Pancreas (tissue), 8 donors: ENCODE results near the gene NOL8. TPM values are rescaled to one million over a fixed set of nuclear protein-coding genes. Genes with fewer than 3 reads are reported as not detected.

Experiments
- microRNA-seq, 2 donors: library from miRNA; unstranded; fragments of <30 nt; microRNA quantifications; one replicate each; pipeline versions ENCODE4 to v1.1.0, GENCODE V29; 2019 to 2020
- polyA plus RNA-seq, 2 donors: library from polyadenylated mRNA; stranded (reverse); fragments of 200-250 nt; gene quantifications; one replicate each; pipeline ENCODE4 v1.2.3, GENCODE V29; 2013
- total RNA-seq, 6 donors: library from RNA; stranded (reverse); fragmentation: NEBNext Ultra II Directional in 4 of 6; extraction: Animal tissue kit (Norgen Biotek cat#: 25700) in 4 of 6; gene quantifications; one replicate each; pipeline versions ENCODE4 v1.2.1 to v1.2.4, GENCODE V29; 2021 to 2023
- donor health status: healthy with polysubstance abuse.
- donor health status: DM: no; HTN: no; CAD: no; lungs with moderate emphysema.
- donor health status: DM: no; HTN: no; CAD: no.
- donor health status: Bipolar disorder and iron deficiency.
- donor health status: DM: yes; HTN: yes; CAD: no.
- donor health status: DM: no; HTN: no; CAD: no.
- donor health status: DM: no; HTN: no; CAD: no.
- donor health status: DM: yes; HTN: yes; CAD: no.

The NOL8 gene
- total and polyA plus RNA-seq, 8 donors = 9.7 to 20.6 (median 14.9) TPM

Small RNA genes within 50 kb of the gene (microRNA-seq; reads per million reads assigned to microRNA genes)
- 0 to 2.3 reads per million in 2 donors for gene MIR3651

Other genes starting within 250 kb of the NOL8 start
- 10 to 100 TPM; 20.9 to 36.0 (median 25.1) TPM for gene SPTLC1, start 209.9 kb downstream of the NOL8 start, total RNA-seq
- 10 to 100 TPM; 13.0 to 26.9 TPM for gene SPTLC1, start 209.9 kb downstream of the NOL8 start, polyA plus RNA-seq
- gene IARS1, start 31.7 kb downstream of the NOL8 start, total RNA-seq = 10 to 100 TPM; 25.9 to 89.3 (median 42.2) TPM
- 10 to 100 TPM; 16.8 to 30.9 TPM for gene IARS1, start 31.7 kb downstream of the NOL8 start, polyA plus RNA-seq
- gene CENPP, start 603 bp upstream of the NOL8 start, total RNA-seq = 1 to 10 TPM; 1.0 to 2.7 (median 2.3) TPM
- gene CENPP, start 603 bp upstream of the NOL8 start, polyA plus RNA-seq = 1 to 10 TPM in 1 of 2 donors, under 1 TPM in 1; 0.46 to 1.1 TPM
- 1 to 10 TPM in 3 of 6 donors, under 1 TPM in 3; 0.28 to 5.8 (median 2.3) TPM for gene OGN, start 79.2 kb upstream of the NOL8 start, total RNA-seq
- 1 to 10 TPM; 1.3 to 1.4 TPM for gene OGN, start 79.2 kb upstream of the NOL8 start, polyA plus RNA-seq
- 1 to 10 TPM in 2 of 6 donors, under 1 TPM in 3, not detected in 1; 0.19 to 2.4 (median 0.95) TPM for gene OMD, start 99.1 kb upstream of the NOL8 start, total RNA-seq
- under 1 TPM; 0.38 to 0.52 TPM for gene OMD, start 99.1 kb upstream of the NOL8 start, polyA plus RNA-seq
- 10 to 100 TPM in 1 of 6 donors, 1 to 10 TPM in 3, under 1 TPM in 2; 0.51 to 16.5 (median 2.4) TPM for gene ASPN, start 157.2 kb upstream of the NOL8 start, total RNA-seq
- gene ASPN, start 157.2 kb upstream of the NOL8 start, polyA plus RNA-seq = 1 to 10 TPM in 1 of 2 donors, under 1 TPM in 1; 0.53 to 2.3 TPM
- gene ECM2, start 210.6 kb upstream of the NOL8 start, total RNA-seq = 1 to 10 TPM in 4 of 6 donors, under 1 TPM in 2; 0.56 to 3.2 (median 1.8) TPM
- gene ECM2, start 210.6 kb upstream of the NOL8 start, polyA plus RNA-seq = 1 to 10 TPM in 1 of 2 donors, under 1 TPM in 1; 0.76 to 2.0 TPM